Pulmonary artery endothelial cell (primary cell): Measurements from ENCODE around the gene CDH24. TPM values are rescaled to one million over a fixed set of nuclear protein-coding genes. Genes with fewer than 3 reads are reported as not detected.

Source experiments
- DNase-seq: peaks from one replicate; pipeline ENCODE4 v3.0.0-alpha.2; 2011; ENCODE audit warnings: low read depth, low spot score
- total RNA-seq: library from RNA; depleted of rRNA; stranded (reverse); fragments of >200 nt; gene quantifications from 2 replicates; pipeline ENCODE4 v1.2.3, GENCODE V29; 2014

Gene CDH24
- total RNA-seq, 1 donor from 2014 or later, result 6.3 TPM

DNA sequence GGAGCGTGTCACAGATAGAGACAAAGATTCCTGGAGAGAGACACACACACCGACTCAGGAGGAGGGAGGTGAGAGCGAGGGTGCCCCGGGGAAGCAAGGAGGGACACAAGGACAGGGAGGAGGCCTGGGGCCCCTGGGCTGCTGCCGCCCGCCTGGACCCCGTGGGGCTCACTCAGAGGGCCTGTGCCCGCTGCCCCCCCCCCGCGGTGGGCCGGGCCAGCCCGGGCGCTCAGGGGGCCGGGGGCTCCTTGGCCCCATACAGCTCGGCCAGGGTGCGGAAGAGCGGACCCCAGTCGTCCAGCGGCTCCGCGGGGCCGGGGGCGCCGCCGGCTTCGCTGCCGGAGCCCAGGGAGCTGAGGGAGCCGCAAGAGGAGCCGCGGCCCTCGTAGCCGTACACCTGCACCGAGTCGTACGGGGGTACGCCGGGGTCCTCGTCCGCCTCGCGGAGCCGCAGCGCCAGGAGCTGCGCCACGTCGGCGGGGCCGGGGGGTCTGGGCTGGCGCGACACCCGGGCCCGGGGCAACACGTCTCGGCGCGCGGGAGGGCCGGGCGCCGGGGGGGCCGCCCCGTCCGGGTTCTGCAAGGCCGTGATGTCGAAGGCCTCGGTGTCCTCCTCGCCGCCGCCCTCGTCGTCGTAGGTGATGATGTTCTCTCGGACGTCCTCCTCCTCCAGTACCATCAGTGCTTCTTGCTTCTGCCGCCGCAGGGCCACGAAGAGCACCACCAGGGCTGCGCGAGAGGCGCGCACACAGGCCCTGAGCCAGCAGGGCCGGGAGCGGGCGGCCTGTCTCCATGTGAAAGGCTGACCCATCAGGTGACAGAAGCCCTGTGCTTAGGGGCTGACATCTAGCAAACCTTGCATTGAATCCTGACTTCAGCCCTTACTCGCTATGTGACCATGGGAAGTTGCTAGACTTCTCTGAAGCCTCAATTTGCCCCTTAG is 9.3 kb downstream of the CDH24 start:
- DNase-seq, result no peak

DNA sequence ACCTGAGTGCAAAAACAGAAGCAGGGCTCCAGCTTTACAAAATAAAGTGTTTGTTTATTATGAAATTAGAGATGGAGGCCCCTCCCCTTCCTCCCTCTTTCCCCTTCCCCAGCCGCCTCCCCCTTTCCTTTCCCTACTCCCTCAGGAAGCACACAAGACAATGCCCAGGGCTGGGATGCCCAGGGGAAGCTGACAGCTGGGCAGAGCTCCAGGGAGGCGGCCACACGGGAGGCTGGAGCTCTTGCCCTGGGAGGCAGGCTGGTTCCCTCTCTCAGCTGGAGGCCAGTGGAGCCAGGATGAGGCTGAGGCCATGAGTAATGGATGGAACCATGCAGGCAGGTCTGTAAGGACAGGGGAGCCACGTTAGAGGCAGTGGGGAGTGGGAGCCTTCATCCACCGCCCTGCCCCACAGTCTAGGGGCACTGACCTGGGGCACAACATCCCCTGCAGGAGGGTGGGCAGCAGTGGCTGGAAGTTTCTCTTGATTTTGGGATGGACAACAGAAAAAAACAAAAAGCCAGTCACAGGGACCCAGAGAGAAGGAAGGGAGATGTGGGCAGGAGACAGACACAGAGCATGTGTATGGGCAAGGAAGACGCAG is 10.2 kb downstream of the CDH24 start:
- DNase-seq, result peak; percentile 41

DNA sequence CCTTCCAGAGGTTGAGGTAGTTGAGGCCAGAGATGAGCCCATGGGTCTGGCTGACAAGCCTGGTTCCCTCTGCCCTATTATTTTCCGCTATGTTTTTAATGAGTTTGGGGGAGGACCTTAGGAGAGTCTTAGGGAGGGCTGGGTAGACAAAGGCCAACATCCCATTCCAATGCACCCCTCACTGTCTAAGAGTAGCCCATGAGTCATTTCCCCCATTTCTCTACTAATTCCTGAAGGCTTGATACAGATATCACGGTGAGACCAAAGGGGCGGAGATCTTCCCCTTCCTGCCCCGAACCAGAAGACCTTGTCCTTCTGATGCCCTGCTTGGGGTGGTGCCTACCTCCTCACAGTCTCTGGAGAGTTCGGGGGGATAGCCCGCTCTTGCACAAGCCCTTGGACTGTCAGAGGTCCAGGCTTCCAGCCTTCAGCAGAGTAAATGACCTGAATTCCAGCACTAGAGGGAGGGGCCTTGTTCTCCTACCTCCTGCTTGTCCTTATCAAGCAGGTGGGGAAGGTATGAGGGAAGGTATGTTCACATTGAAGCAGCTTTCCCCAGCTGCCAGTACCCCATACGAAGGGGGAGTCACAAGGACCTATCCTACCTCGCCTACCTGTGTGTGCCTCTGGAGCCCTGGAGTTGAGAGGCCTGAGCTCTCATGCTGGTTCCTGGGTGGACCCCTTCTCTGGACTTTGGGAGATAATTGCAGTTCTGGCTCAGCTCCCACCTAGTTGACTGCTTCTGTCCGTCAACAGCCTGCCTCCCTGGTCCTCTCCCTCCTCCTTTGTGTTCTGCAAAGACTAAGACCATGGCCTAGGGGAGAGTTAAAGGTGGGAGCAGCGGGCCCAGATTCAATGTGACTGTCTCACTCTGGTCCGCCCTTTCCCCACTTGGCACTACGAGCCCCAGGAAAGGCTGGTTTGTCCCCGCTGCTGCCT is 11.6 kb downstream of the CDH24 start:
- DNase-seq, result no peak

DNA sequence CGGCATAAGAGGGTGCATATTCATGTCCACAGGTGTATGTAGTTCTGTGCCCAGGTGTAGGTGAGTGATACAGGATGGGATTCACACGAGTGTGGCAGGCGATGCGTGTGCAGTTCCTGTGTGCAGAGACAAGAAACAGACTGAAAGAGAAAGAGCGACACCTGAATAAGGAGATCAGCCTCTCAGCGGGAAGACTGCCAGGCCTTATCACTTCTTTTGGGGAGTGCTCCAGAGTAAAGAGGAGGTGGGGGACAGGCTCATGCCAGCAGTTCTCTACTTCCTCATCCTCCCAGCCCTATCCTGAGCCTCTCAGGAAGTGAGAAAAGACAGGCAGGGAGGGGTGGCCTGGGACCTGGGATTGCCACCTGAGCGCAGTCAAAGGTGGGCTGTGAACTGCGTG is 12.5 kb downstream of the CDH24 start:
- no peak for DNase-seq

DNA sequence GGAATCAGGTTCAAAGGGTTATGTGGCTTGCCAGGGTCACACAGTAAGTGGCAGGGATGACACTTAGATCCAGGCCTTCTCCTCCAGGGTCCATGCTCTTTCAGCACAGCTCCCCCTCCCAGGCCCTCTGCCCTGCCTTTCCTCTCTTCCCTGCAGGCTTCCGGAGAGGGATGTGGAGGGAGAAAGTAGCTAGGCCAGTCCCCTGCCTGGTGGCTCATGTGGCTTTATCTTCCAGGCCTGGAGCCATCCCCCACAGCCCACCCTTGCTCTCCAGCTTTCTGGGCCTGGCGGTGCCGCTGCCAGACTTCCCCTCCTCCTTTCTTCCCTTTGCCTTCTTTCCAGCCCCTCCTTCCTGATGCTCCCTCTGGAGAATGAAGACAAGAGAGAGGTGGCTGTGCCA is 13.6 kb downstream of the CDH24 start:
- no peak for DNase-seq

DNA sequence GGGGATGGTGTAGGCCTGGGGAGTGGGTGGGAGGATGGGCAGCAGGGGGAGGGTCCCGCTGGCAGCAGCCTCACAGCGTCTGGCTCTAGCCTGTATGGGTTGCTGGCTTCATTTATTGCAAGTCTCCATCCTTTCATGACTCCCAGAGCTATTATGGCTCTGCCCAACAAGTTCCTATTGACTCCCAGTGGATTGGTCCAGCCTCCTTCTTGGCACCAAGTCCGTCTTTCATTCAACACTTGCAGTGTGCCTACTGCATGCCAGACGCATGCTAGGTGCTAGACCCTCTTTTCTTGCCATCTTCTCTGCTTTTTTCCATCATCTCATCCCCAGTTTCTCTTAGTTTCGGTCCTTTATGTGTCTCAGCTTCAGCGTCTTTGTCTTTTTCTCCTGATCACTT is 14.2 kb downstream of the CDH24 start:
- no peak for DNase-seq

DNA sequence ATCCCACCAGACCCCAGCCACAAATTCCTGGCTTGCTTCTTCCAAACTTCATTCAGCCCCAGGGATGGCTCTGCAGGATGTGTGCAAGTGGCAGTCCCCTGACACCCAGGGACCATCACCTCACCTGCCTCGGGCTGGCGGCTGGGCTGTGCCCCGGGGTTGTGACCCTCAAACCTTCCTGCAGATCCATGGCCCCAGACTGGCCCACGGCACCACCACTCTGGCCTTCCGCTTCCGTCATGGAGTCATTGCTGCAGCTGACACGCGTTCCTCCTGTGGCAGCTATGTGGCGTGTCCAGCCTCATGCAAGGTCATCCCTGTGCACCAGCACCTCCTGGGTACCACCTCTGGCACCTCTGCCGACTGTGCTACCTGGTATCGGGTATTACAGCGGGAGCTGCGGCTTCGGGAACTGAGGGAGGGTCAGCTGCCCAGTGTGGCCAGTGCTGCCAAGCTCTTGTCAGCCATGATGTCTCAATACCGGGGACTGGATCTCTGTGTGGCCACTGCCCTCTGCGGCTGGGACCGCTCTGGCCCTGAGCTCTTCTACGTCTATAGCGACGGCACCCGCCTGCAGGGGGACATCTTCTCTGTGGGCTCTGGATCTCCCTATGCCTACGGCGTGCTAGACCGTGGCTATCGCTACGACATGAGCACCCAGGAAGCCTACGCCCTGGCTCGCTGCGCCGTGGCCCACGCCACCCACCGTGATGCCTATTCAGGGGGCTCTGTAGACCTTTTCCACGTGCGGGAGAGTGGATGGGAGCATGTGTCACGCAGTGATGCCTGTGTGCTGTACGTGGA is 15.0 kb downstream of the CDH24 start, which contains the start of gene PSMB11:
Gene PSMB11 (plus strand): TSS at position 51 of the 804 bp plus-strand sequence. CDS start 14 bp downstream, at position 65.
- DNase-seq, result no peak

DNA sequence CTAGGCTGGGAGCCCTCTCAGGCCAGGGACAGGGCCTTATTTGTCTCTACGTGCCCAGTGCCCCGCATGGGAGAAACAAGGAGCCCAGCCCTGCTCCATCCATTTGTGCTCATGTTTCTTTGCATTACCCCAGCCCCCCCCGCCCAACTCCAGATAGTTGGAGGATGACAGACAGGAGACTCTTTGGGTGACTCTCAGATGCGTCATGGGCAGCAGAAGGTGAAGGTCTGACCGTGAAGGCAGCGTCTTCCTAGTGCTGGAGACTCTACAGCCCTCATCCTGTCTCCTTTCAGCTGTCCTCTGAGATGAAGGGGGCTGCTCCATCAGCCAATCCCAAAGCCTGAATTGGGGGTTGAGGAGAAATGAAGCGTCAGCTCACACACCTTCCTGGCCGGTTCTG is 15.6 kb downstream of the CDH24 start:
- no peak for DNase-seq

DNA sequence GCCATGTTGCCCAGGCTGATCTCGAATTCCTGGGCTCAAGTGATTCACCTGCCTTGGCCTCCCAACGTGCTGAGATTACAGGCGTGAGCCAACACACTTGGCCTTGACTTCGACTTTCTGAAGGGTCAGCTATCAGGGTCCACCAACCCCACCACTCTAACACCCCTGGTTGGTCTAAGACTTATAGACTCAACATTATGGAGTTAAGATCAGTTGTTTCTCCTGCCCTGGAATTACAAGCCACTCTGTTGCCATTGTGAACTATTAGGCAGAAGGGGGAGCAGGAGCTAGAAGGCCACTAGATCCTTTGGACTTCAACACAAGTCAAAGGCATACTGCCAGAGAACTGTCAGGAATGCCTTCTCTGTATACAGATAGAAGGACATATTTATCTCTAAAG is 17.2 kb downstream of the CDH24 start:
- no peak for DNase-seq

DNA sequence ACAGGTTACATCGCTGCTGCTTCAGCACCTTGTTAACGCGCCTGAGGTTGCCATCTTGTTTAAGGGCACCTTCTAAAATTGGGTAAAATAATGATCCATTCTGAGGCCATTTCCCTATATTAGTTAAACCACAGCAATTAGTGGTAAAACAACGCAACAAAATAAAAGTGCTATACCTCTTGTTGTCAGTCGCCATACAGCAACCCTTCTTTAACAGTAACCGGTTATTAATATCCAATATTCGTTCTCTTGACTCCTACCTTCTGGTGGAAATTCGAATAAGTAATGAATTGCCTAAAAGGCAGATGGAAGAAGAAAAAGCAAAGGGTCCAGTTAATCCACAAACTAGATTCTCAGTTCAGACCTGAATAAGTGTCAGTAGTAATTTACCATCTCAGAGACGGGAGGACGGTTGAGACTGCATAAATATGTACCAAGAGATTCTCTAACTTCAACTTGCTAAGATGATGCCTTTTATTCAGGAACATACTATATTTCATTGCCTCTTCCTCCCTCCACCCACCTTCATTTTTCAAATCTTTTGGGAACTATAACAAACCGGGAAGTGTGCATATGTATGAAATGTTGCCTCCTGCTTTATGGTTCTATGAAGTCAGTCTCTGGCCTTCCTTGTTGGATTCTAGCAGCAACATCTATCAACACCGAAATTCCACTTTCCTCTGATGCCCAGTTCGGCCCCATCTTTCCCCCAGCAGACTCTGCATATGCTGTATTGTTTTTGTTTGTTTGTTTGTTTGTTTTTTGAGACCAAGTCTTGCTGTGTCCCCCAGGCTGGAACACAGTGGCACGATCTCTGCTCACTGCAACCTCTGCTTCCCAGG is 21.8 kb downstream of the CDH24 start:
- DNase-seq, result no peak

DNA sequence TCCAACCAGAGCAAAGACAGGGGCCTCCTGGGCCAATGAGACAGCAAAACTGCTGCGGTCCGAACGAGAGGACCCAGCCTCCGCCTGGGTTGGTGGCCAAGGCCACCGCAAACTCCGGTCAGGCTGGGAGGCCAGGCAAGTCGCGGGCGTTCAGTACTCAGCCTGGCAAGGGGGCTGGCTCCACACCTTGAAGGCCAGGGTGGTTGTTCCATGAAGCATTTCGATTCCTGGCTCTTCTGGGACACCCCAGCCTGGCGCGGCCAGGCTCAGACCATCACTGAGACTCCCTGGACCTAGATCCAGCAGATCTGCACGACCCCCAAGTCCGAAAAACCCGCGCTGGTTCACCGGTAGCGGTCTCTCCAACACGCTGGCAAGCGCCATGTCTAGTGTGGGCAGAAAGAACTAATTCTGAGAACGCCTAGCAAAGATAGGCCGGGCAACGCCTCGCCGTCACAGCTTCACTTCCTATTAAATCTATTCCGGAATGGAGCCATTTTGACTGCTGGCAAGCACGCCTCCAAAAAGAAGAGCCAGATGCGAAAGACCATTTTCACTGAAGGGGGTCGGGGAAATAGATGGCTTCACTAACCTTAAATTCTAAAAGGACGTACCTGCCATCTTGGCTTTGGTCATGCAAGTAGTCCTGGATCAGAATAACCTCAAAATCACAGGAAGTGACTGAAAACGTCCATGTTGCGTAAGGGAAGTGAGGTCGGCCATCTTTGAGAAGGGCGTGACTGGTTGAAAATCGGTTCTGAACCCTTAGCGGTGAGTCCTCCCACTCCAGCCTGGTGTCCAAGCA is 22.6 kb downstream of the CDH24 start, which contains the start of gene PSMB5:
Gene PSMB5 (minus strand): TSS at position 403 of the 805 bp plus-strand sequence. CDS start 19 bp downstream, at position 384.
- DNase-seq, result peak; percentile 92

DNA sequence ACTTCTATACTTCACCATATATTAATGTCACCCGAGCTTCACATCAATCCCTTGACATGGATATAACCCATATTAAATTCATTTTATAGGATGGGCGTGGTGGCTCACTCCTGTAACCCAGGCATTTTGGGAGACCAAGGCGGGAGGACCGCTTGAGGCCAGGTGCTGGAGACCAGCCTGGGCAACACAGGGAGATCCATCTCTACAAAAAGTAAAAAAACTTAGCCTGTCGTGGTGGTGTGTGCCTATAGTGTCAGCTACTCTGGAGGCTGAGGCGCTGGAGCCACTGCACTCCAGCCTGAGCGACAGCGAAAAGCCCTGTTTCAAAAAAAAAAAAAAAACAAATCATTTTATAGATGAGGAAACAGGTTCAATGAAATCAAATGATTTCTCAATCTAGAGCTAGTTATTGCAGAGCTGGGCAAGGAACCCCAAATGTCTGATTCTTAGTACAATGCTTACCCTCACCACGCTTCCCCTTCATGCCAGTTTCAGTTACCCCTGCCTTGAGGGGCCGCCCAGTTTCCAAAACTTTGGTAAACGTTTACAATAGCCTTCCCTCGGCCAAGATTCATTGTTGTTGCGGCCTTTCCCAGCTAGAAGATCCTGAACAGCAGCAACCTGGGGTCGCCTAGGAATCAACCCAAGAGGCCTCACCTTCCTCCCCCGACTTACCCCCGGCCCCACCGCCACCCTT is 23.4 kb downstream of the CDH24 start:
- DNase-seq, result no peak

DNA sequence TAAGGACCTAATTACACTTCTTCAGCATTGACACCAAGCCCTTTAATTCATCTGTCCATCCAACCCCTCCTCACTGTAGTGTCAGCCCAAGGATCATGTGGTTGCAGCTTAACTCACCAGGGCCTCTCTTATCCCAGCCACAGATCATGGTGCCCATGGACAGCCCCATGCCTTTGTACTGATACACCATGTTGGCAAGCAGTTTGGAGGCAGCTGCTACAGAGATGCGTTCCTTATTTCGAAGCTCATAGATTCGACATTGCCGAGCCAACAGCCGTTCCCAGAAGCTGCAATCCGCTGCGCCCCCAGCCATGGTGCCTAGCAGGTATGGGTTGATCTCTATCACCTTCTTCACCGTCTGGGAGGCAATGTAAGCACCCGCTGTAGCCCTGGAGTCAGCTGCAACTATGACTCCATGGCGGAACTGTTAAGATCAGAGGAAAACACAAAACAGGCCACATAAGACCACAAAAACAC is 24.0 kb downstream of the CDH24 start:
- DNase-seq, result no peak

DNA sequence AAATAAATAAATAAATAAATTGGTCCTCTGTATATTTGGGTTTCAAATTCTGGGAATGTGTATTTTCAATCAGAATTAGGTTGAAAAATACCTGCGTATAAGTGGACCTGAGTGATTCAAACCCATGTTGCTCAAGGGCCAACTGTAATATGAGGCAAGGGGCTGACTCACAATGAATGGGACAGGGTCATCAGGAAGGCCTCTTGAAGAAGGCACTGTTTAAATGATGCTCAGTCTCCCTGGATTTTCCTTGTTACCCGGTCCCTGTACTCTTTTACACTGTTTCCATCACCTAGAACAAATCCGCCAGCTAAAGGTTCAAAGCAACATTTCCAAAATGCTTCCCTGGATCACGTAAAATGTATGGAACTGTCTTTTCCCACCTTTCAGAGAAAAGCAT is 26.4 kb downstream of the CDH24 start:
- no peak for DNase-seq

DNA sequence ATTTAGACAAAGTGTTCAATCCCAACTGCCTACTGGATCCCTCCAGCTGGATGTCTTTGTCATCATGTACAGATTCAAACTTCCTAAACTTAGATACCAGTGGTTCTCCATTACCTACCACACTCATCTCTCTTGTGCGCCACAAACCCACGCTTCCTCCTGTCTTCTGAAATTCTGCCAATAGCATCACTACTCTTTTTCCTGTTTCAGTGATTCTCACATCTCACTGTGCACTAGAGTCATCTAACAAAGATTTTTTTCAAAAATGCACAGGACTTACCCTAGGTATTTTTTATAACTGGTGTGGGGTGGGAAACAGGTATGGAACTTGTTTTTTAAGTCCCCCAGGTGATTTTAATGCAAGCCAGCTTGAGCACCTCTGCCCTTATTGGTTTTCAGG is 28.5 kb downstream of the CDH24 start:
- no peak for DNase-seq

DNA sequence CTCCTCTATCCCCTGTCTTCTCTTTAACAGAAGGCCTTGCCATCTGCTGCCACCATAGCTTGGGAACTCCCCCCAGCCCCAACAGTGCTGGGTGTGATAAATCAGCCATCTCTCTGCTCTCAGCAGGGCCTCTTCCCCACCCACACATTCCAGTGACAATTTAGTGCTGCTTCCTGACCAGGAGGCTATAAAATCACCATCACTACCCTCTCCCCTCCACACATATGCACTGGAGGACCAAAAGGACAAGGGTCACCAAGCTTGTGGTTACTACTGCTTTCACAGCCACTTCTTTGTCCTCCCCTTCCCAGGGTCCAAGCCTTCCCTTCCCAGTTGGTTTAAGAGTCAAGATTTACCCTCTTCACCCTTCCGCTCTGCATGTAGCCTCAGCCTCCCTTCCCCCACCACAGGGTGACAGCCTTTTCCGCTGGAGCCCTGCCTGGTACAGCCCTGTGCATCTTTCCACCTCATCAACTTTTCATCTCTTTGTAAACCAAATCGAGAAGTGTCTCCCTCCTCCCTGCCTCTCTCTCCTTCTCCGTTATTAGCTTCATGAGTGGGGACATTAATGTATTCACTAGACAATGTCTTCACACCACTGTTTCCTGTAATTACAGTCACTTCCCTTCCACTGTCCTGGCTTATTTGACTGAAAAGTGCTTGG is 32.0 kb downstream of the CDH24 start:
- DNase-seq, result no peak

DNA sequence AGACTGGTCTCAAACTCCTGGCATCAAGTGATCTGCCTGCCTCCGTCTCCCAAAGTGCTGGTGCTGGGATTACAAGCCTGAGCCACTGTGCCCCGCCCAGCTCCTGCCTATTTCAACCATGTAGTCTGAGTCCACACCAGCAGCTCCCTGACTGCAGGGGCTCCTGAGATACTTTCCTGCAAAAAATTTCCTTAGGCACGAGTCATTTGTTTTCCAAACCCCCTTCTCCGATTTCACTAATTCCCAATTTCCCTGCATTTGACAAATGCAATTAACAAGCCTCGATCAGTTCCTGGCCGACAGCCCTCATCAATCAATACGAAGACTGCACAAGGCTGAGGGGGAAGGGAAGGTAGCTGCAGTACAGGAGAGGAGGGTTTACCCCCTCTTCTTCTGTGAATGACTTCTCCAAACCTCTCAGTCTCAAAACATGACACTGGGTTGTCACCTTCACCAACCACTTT is 32.7 kb downstream of the CDH24 start:
- no peak for DNase-seq

DNA sequence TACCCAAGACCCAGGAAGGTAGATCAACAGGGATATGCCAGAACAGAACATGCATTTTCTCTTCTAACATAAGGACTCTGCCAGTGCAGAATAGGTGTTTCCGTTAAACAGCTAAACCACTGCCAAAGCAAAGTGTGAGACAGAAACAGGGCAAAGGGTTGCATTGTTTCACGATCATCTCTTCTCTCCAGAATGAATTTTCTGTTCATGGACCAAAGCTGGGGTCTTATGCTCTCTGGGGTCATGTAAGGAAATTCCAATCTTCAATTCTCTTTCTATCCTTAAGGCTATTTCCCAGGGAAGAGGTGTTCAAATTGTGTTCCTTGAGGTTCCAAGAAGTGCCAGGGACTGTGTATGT is 33.5 kb downstream of the CDH24 start:
- DNase-seq, result no peak
